NOMO-1 (cell line): ENCODE data around the gene XPC.
"Not testable (repeated sequence)": the region's sequence is repeated elsewhere in the genome, so short reads cannot be mapped to it uniquely, and the experiment has no call there.

ENCODE experiments used
- DNase-seq, 2 experiments: peaks; one replicate each; lab custom pipeline; 2025; ENCODE audit not compliant: unreplicated experiment in 2 of 2; lab: John Stamatoyannopoulos, UW

XPC gene

GRCh38 chr3:14122301-14122700 lies 56.1 kb downstream of the XPC start:
- DNase-seq, result no peak

- no peak for DNase-seq
Measured at GRCh38 chr3:14121859-14122258, 56.5 kb downstream of the XPC start.

GRCh38 chr3:14120921-14121448 lies 57.4 kb downstream of the XPC start:
- not testable (repeated sequence) for DNase-seq

GRCh38 chr3:14120111-14120920 lies 58.1 kb downstream of the XPC start:
- no peak for DNase-seq

GRCh38 chr3:14119651-14120050 lies 58.8 kb downstream of the XPC start:
- no peak for DNase-seq

DNA sequence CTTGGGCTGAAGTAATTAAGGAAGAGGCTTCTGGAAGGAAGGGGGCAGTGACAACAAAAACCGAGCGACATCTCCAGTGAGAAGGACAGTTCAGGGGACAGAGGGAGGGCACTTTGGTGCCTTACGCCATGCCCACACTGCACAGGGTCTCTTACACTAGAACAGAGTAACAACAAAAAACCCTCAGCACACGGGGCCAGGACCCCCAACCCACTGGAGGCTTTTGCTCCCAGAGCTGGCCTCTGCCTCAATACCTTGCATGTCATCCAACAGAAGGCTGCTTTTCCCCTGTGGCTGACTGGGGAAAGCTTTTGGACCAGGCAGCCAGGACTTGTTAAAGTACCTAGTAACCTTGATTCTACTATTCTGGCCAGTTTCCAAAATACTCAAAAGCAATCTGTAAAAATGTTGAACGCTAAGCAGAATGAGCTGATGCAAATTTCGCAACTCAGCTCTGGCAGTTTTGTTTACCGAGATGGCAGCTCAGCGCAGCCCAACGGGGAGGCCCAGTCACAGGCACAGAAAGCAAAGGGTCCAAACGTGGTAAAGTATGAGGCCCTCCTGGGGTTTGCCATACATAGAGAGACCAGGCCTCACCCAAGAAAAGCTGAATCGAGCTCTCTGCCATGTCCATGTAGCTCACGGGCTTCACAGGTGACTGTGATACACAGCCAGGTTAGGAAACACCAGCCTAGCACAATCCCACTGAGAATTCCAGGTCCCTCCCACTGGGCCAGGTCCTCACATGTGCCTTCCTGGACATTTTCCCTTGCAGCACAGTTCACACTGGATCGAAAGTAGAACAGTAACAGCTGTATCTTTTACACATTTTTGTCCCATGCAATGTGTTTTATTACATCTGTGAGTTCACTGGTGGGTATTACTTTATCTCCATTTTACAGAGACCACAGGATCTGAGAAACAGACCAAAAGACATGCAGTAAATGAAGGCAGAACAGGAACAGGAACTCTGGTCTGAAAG lies 59.7 kb downstream of the XPC start:
- DNase-seq, result no peak

GRCh38 chr3:14117468-14118399 lies 60.7 kb downstream of the XPC start:
- DNase-seq, result no peak

- no peak for DNase-seq
Measured at GRCh38 chr3:14113965-14114635, 64.3 kb downstream of the XPC start.

DNA sequence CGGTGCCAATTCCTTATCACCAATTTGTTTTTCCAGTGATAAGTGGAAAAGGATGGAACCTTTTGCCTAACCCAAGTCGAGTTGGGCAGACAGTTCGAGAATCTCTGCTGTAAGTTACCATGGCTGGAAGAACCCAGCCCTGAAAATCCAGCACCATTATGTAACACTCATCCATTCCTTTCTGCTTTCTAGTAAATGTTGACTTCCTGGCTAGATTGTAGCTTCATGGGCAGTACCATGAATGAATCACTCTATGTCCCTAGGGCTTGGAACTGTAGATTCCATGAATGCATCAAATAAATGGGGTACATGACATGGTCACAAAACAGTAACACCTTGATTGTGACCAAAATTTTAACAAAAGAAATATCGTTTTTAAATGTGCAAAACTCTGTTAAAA lies 67.7 kb downstream of the XPC start:
- no peak for DNase-seq

DNA sequence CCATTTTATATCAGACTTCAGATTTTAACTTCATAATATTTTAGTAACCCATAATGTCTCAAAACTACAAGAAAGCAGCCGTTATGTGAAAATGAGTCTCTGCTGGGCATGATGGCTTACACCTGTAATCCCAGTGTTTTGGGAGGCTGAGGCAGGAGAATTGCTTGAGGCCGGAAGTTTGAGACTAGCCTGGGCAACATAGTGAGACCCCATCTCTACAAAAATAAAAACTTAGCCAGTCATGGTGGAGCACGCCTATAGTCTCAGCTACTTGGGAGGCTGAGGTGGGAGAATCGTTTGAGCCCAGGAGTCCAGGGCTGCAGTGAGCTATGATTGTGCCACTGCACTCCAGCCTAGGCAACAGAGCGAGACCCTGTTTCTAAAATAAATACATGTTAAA lies 68.6 kb downstream of the XPC start:
- DNase-seq, result not testable (repeated sequence)

- DNase-seq, result no peak
Measured at GRCh38 chr3:14097616-14098391, 80.6 kb downstream of the XPC start.

DNA sequence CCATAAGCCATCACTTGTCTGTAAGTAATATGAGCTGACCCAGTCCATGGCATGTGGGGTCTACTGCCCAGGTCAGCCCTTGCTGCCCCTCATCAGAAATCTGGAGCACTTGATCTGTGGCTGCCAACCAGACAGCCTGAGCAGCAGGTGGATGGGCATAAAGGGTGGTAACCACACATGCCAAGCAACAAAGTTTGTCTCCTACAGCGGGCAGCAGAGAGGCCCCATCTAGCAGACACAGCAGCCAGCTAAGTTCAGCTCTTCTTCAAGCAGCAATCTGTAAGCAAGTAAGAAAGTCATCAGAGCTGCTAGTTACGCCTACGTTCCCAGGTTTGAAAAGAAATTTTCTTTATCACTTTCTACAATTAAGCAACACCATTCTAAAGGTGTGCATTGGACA lies 81.7 kb downstream of the XPC start:
- DNase-seq, result no peak
